ENCODE results near the gene SSNA1.

GRCh38 chr9:137226338-137227053 is 38.0 kb downstream of the SSNA1 start:
- no peak for TF ChIP-seq CTCF (IDR thresholded peaks at IDR 0.05)
- TF ChIP-seq POLR2A (IDR thresholded peaks at IDR 0.05) = no peak
- no peak for TF ChIP-seq POLR2AphosphoS5 (IDR thresholded peaks at IDR 0.05)

Measured in breast epithelium (tissue), 3 donors.